WTC11 (cell line): ENCODE measurements around the gene MYO9A.

Experiments used
- CTCF ChIP-seq: fragments of 200-600 bp; IDR thresholded peaks from 2 replicates; pipeline ENCODE4 v1.8.0; 2022; ENCODE audit warnings: antibody characterized with exemption
- NR1H2 ChIP-seq: sonication (generic); formaldehyde crosslinking; IDR thresholded peaks from 2 replicates; pipeline ENCODE4 v1.9.0; 2021; ENCODE audit warnings: mild to moderate bottlenecking, moderate library complexity, missing genetic modification reagents
- NR2C2 ChIP-seq: sonication (generic); formaldehyde crosslinking; IDR thresholded peaks from 2 replicates; pipeline ENCODE4 v1.8.0; 2022; ENCODE audit warnings: mild to moderate bottlenecking, missing genetic modification reagents
- TF ChIP-seq, protein P1 (sequence below): sonication (generic); formaldehyde crosslinking; IDR thresholded peaks from 2 replicates; pipeline ENCODE4 v1.8.0; 2022; ENCODE audit warnings: mild to moderate bottlenecking, missing genetic modification reagents

- no peak for TF ChIP-seq CTCF
- TF ChIP-seq, protein P1, sequence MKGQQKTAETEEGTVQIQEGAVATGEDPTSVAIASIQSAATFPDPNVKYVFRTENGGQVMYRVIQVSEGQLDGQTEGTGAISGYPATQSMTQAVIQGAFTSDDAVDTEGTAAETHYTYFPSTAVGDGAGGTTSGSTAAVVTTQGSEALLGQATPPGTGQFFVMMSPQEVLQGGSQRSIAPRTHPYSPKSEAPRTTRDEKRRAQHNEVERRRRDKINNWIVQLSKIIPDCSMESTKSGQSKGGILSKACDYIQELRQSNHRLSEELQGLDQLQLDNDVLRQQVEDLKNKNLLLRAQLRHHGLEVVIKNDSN (CRISPR knock-in tag) = no peak
- TF ChIP-seq NR1H2 (CRISPR knock-in tag) = no peak
- TF ChIP-seq NR2C2 (CRISPR knock-in tag) = no peak
Observed at GRCh38 chr15:72009222-72009621, 108.7 kb downstream of the MYO9A start.
